RCC 7860 (cell line): Measurements from ENCODE around the gene PGAP6.
"Not testable (repeated sequence)": the region's sequence is repeated elsewhere in the genome, so short reads cannot be mapped to it uniquely, and the experiment has no call there.

Experiments used
- DNase-seq: peaks from one replicate; pipeline ENCODE4 v3.0.0-alpha.2; 2015; ENCODE audit warnings: low spot score
- FAIRE-seq: peaks from 2 replicates; lab custom pipeline; 2012; peaks lifted over from hg19 to GRCh38; lab: Jason Lieb, UNC

PGAP6 gene

DNA sequence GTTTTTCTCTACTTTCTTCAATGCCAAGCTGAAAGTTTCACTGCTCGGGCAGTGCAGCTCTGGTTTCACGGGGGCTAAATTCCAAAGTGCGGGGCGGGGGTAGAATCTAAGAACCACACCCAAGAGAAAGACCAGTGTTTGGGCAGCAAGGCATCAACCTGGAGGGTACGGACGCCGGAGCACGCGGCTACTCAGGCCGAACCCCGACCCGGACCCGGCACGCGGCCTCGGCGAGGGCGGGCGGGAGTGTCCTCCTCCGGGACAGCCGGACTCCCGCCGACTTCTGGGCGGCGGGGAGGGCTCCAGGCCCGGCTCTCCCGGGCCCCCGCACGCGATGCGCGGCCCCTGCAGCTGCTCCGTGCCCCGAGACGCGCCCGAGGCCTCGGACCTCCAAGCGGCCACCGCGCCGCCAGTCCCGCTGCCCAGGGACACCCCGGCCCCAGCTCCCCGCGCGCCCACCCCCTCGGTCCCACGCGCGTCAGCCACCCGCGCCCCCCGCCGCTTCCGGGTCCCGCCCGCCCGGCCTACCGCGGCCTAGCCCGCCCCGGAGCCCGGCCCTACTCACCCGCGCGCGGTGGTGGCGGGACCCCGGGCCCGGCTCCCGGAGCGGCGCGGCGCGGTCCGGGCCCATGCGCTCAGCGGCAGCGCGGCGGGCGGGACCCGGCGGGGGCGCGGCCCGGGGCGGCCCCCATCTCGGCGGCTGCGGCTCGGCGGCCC is 29.8 kb downstream of the PGAP6 start:
- no peak for DNase-seq

GRCh38 chr16:350203-350602 is 31.6 kb downstream of the PGAP6 start:
- DNase-seq (no peak), FAIRE-seq (no peak)

More for the DNA sequence above, 29.8 kb downstream of the PGAP6 start:
- FAIRE-seq = no peak

DNA sequence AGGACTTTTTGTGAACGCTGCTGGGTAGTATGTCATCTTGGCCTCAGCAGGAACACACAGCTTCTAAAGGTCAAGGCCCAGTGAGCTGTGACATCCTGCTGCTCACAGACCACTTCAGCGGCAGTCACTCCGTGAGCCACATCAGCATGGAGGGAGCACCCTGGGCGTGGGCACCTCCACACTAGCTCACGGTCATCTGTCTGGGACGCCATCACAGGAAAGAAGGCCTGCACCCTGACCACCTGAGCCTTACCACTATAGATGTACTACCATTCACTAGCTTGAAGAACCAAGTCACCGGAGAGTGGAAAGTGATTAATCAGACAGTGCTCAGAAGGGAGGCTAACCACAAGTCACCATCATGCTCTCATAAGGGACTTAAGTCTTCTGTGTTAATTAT is 32.6 kb downstream of the PGAP6 start:
- peak; percentile 90 for FAIRE-seq
- peak; percentile 89 for DNase-seq

DNA sequence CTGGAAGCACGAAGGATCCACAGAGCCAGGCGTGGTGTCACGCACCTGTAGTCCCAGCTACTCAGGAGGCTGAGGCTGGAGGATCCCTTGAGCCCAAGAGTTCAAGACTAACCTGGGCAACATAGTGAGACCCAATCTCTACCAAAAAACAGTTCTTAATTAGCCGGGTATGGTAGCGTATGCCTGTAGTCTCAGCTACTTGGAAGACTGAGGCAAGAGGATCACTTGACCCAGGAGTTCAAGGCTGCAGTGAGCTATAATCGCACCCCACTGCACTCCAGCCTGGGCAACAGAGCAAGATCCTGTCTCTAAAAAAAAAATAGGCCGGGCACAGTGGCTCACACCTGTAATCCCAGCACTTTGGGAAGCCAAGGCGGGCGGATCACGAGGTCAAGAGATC is 33.3 kb downstream of the PGAP6 start:
- not testable (repeated sequence) for DNase-seq, FAIRE-seq

- FAIRE-seq (no peak), DNase-seq (no peak)
These were observed 34.6 kb downstream of the PGAP6 start for GRCh38 chr16:347203-347602.

DNA sequence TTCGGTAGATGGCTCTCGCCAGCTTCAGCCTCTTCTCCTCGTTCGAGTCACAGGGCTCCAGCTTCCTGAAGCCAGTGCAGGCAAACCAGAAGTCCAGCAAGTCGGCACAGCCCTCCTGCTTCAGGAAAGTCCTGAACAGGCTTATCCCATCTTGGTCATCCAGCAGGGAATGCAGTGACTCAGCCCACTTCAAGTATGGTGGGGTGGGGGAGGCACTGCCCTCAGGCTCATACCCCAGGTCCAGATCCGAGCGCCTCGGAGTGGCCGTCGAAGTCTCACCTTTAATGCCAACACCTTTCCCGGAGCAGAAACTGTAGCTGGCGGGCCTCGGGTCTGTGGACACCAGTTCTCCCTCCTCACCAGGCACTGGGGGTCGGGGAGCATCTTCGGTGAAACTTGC is 35.2 kb downstream of the PGAP6 start:
- DNase-seq (peak; percentile 23), FAIRE-seq (no peak)

GRCh38 chr16:345772-346171 is 36.0 kb downstream of the PGAP6 start:
- DNase-seq = no peak
- FAIRE-seq = no peak

GRCh38 chr16:342455-343213 is 39.1 kb downstream of the PGAP6 start:
- DNase-seq (no peak), FAIRE-seq (no peak)

GRCh38 chr16:341974-342336 is 39.8 kb downstream of the PGAP6 start:
- not testable (repeated sequence) for FAIRE-seq, DNase-seq

- FAIRE-seq, DNase-seq: not testable (repeated sequence)
These were observed 40.4 kb downstream of the PGAP6 start for GRCh38 chr16:341095-341973.

- DNase-seq = no peak
- FAIRE-seq = no peak
These were observed 41.2 kb downstream of the PGAP6 start for GRCh38 chr16:340370-341091.

DNA sequence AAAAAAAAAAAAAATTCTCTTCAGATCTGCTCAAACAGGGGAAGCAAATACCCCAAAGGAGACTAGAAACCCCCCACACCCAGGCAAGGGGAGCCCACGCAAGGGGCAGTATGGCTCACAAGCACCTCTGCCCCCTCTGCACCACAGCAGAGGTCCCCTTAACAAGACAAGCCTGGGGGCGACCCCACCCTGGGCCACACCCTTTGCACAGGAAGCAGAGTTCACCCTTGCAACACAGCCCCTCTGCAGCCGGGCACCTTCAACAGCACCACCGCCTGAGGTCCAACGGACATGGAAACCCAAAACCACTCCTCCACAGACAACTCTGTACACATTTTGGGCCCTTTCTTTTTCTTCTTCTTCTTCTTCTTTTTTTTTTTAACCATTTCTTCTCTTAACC is 42.1 kb downstream of the PGAP6 start:
- DNase-seq (no peak), FAIRE-seq (no peak)

DNA sequence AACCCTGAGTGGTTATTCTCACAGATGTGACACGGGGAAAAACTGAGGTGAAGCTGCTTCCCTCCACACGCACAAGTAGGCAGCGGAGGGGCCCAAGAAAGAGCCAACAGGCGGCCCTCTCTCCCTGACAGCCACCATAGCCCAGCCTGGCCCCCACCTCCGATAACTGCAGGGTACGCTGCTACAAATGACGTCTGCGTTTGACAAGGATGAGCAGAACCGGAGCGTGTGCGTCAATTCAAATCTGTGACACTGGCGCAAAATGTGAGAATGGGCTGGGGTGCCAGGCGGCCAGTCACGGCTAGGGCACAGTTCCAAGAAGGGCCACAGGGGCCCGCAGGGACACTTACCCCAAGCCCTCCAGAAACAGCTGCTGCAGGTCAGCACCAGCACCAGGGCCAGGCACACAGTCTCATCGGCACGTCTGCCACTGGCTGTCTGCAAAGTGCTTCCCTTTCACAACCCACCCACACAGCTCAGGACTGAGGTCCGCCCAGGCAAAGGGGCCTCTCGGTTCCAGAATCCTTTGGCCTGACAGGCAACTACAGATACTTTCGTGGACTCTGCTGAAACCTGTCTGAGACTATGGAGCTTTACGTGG is 43.7 kb downstream of the PGAP6 start:
- DNase-seq = no peak
- no peak for FAIRE-seq

- FAIRE-seq = no peak
- DNase-seq = no peak
These were observed 44.3 kb downstream of the PGAP6 start for GRCh38 chr16:337437-337836.

GRCh38 chr16:336269-336668 is 45.5 kb downstream of the PGAP6 start:
- DNase-seq = no peak
- no peak for FAIRE-seq

GRCh38 chr16:334861-335632 is 46.7 kb downstream of the PGAP6 start:
- FAIRE-seq, DNase-seq: not testable (repeated sequence)

- not testable (repeated sequence) for FAIRE-seq, DNase-seq
These were observed 47.5 kb downstream of the PGAP6 start for GRCh38 chr16:334164-334832.

DNA sequence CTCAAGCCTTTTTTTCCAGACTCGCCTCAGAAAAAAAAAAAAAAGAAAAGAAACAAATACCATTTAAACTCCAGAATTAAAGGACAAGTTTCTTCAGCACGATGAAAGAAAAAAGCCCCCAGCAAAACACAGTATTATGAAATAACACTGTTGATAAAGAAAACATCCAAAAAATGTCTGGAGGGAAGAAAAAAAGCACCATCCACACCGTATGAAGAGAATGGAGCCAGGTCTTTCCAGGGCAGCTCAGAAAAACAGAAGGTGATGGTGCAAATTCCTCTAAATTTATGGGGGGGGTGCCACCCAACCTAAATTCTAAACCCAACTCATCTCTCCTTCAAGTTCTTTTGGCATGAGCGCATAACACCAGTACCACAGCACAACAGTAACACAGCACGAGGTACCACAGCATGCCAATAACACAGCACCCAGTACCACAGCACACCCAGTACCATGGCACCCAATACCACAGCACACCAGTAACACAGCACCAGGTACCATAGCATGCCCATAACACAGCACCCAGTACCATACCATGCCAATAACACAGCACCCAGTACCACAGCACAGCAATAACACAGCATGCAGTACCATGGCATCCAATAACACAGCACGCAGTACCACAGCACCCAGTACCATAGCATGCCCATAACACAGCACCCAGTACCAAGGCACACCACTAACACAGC is 48.2 kb downstream of the PGAP6 start:
- FAIRE-seq (no peak), DNase-seq (no peak)
